Gastroesophageal sphincter (tissue), 3 donors: Measurements from ENCODE around the gene ADAMTSL3.

Source experiments
- POLR2AphosphoS5 ChIP-seq: sonication (generic); formaldehyde crosslinking; IDR thresholded peaks from one replicate; pipeline ENCODE4 v1.6.1; 2017; ENCODE audit warnings: antibody characterized with exemption
- TF ChIP-seq, protein P1 (sequence below), 4 experiments: fragments of 200-600 bp in 2 of 4; fragments of 450-650 bp in 2 of 4; sonication (generic) in 1 of 4; IDR thresholded peaks; one replicate each; pipeline ENCODE4 v1.5.1; 2017 to 2019; ENCODE audit warnings: antibody characterized with exemption in 4 of 4, mild to moderate bottlenecking in 2 of 4, moderate library complexity in 2 of 4

- TF ChIP-seq, protein P1, sequence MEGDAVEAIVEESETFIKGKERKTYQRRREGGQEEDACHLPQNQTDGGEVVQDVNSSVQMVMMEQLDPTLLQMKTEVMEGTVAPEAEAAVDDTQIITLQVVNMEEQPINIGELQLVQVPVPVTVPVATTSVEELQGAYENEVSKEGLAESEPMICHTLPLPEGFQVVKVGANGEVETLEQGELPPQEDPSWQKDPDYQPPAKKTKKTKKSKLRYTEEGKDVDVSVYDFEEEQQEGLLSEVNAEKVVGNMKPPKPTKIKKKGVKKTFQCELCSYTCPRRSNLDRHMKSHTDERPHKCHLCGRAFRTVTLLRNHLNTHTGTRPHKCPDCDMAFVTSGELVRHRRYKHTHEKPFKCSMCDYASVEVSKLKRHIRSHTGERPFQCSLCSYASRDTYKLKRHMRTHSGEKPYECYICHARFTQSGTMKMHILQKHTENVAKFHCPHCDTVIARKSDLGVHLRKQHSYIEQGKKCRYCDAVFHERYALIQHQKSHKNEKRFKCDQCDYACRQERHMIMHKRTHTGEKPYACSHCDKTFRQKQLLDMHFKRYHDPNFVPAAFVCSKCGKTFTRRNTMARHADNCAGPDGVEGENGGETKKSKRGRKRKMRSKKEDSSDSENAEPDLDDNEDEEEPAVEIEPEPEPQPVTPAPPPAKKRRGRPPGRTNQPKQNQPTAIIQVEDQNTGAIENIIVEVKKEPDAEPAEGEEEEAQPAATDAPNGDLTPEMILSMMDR (IDR thresholded peaks at IDR 0.05), result no peak
- TF ChIP-seq POLR2AphosphoS5, result no peak
These were observed 338.6 kb downstream of the ADAMTSL3 start for GRCh38 chr15:83992324-83993031.
